Measurements from ENCODE around the gene DOK7. TPM values are rescaled to one million over a fixed set of nuclear protein-coding genes. Genes with fewer than 3 reads are reported as not detected.

Gene DOK7
- total and polyA plus RNA-seq, 2 of the 4 experiments (the other 2 are of a cell fraction) = not detected

DNA sequence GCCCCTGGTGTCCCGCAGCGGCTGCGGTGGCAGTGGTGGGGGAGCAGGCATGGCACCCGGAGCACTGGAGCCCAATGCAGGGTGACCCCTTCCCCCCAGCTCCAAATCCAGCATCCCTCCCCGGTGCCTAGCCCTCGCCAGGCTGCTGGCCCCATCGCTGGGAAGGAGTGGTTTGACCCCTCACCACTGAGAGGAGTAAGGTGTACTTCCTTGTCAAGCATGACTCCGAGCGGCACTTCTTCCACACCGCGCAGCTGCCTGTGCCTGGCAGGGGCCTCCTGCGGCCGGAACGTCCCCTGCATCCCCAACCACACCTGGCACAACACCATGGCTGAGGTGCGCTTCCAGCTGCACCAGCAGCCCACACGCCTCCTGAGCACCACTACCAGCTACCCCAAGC lies 42.1 kb downstream of the DOK7 start:
- Histone ChIP-seq H3K4me1 (ENCODE audit: control insufficient read depth, insufficient read depth, low read length) (no peaks in the 10 kb centered on the region), H4K91ac (ENCODE audit: insufficient read depth, low read depth, low read length) (no peak overlapping the region), H3K4me3 (ENCODE audit: insufficient read depth, low read depth, low read length) (no peak overlapping the region), H3K27me3 (ENCODE audit: control insufficient read depth, insufficient read depth, low read length) (no peaks in the 10 kb centered on the region), H3K79me1 (ENCODE audit: low read depth in 1 of 2, low read length in 2 of 2) (peaks cover 7 to 25% of the 10 kb centered on the region in 2 experiments), H3K18ac (ENCODE audit: low read depth, low read length) (no peak overlapping the region), H3K9ac (ENCODE audit: low read depth, low read length) (no peak overlapping the region), H2AK5ac (ENCODE audit: low read depth, low read length) (no peak overlapping the region), H3K27ac (ENCODE audit: insufficient read depth, low read length) (no peak overlapping the region), H3K9me1 (ENCODE audit: insufficient read depth, low read length) (peaks cover 3% of the 10 kb centered on the region; the same call in 1 of the 2 replicates), H3K9me3 (ENCODE audit: control insufficient read depth, insufficient read depth, low read length) (no peaks in the 10 kb centered on the region), H4K5ac (ENCODE audit: low read depth, low read length) (no peak overlapping the region), H3K4me2 (ENCODE audit: low read depth, low read length) (no peak overlapping the region), H3K14ac (replicated peaks; ENCODE audit: low read depth, low read length) (no peak overlapping the region), H3K56ac (ENCODE audit: extremely low read depth, insufficient read depth, low read length) (no peak overlapping the region), H4K20me1 (ENCODE audit: insufficient read depth, low read length) (peaks cover 25% of the 10 kb centered on the region), H4K8ac (ENCODE audit: low read depth in 2 of 2, low read length in 2 of 2) (no peak overlapping the region), H3K23ac (ENCODE audit: low read depth, low read length) (no peak overlapping the region), H2AFZ (replicated peaks; ENCODE audit: low read length, poor library complexity) (no peak overlapping the region), H3K36me3 (ENCODE audit: control insufficient read depth, insufficient read depth, low read length) (peaks cover 27% of the 10 kb centered on the region), H2BK15ac (ENCODE audit: low read depth, low read length) (no peak overlapping the region), H2BK20ac (ENCODE audit: low read depth, low read length) (no peak overlapping the region), H2AK9ac (replicated peaks; ENCODE audit: low read depth, low read length, poor library complexity) (no peak overlapping the region), H3K4ac (ENCODE audit: low read depth, low read length) (no peak overlapping the region), H2BK5ac (ENCODE audit: low read depth, low read length, poor library complexity, severe bottlenecking) (no peak overlapping the region), H2BK120ac (ENCODE audit: low read depth, low read length) (no peak overlapping the region)
- 92% methylated on average over 4 of the region's 16 CpGs; no CpG with 5 or more reads in 1 of the 2 experiments for WGBS, 2 experiments (ENCODE audit: extremely low coverage in 2 of 2, insufficient read length in 1 of 2)
- BruUV-seq (replicated peaks) = no TSS peak
- ChIA-PET POLR2A (ENCODE audit: unreplicated experiment) (no interaction called here), CTCF (interaction anchor here (0.8 kb wide), 1 partner anchor 28 kb away, joined by 3 read pairs; no protein-coding TSS in a partner anchor)
- ATAC-seq (ENCODE audit: low read depth) = no peak
- TF ChIP-seq MAFK (IDR thresholded peaks at IDR 0.05; ENCODE audit: low read depth, low read length) (no peak), CEBPB (IDR thresholded peaks at IDR 0.05; ENCODE audit: low read depth, low read length) (no peak), SMC3 (IDR thresholded peaks at IDR 0.05; ENCODE audit: low read depth, low read length) (no peak), MXI1 (IDR thresholded peaks at IDR 0.05; ENCODE audit: borderline replicate concordance, low read depth, low read length) (no peak), CHD1 (IDR thresholded peaks at IDR 0.05; ENCODE audit: low read depth, low read length) (no peak), POLR2A (IDR thresholded peaks at IDR 0.05; ENCODE audit: low read depth, low read length) (no peak), RCOR1 (IDR thresholded peaks at IDR 0.05; ENCODE audit: insufficient replicate concordance, low read length) (no peak), MAZ (IDR thresholded peaks at IDR 0.05; ENCODE audit: borderline replicate concordance, low read depth, low read length) (no peak)
- TF ChIP-seq, protein P1, sequence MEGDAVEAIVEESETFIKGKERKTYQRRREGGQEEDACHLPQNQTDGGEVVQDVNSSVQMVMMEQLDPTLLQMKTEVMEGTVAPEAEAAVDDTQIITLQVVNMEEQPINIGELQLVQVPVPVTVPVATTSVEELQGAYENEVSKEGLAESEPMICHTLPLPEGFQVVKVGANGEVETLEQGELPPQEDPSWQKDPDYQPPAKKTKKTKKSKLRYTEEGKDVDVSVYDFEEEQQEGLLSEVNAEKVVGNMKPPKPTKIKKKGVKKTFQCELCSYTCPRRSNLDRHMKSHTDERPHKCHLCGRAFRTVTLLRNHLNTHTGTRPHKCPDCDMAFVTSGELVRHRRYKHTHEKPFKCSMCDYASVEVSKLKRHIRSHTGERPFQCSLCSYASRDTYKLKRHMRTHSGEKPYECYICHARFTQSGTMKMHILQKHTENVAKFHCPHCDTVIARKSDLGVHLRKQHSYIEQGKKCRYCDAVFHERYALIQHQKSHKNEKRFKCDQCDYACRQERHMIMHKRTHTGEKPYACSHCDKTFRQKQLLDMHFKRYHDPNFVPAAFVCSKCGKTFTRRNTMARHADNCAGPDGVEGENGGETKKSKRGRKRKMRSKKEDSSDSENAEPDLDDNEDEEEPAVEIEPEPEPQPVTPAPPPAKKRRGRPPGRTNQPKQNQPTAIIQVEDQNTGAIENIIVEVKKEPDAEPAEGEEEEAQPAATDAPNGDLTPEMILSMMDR (conservative IDR thresholded peaks at IDR 0.05; ENCODE audit: low read depth, low read length) = no peak
- TF ChIP-seq, protein P2, sequence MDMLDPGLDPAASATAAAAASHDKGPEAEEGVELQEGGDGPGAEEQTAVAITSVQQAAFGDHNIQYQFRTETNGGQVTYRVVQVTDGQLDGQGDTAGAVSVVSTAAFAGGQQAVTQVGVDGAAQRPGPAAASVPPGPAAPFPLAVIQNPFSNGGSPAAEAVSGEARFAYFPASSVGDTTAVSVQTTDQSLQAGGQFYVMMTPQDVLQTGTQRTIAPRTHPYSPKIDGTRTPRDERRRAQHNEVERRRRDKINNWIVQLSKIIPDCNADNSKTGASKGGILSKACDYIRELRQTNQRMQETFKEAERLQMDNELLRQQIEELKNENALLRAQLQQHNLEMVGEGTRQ (IDR thresholded peaks at IDR 0.05; ENCODE audit: low read depth, low read length) = no peak
- in situ Hi-C loops (cut with MboI; ENCODE audit: low sequenced_read_pairs) (no loop called here), dilution Hi-C loops (cut with HindIII; ENCODE audit: low sequenced_read_pairs, unreplicated experiment) (no loop called here), intact Hi-C loops (cut with micrococcal nuclease) (no loop called here)
- no peak for DNase-seq
